Activated naive CD8-positive, alpha-beta T cell treated with anti-CD3 and anti-CD28 coated beads, Interleukin-2, amount 50 U/mL, for 16 hours (primary cell): Measurements from ENCODE around the gene ZFP1.
"Not testable (repeated sequence)": the region's sequence is repeated elsewhere in the genome, so short reads cannot be mapped to it uniquely, and the experiment has no call there.

ENCODE experiments used
- DNase-seq: peaks from one replicate; pipeline ENCODE4 v3.0.0-alpha.2; 2020; ENCODE audit warnings: low read depth, low spot score

The ZFP1 gene

DNA sequence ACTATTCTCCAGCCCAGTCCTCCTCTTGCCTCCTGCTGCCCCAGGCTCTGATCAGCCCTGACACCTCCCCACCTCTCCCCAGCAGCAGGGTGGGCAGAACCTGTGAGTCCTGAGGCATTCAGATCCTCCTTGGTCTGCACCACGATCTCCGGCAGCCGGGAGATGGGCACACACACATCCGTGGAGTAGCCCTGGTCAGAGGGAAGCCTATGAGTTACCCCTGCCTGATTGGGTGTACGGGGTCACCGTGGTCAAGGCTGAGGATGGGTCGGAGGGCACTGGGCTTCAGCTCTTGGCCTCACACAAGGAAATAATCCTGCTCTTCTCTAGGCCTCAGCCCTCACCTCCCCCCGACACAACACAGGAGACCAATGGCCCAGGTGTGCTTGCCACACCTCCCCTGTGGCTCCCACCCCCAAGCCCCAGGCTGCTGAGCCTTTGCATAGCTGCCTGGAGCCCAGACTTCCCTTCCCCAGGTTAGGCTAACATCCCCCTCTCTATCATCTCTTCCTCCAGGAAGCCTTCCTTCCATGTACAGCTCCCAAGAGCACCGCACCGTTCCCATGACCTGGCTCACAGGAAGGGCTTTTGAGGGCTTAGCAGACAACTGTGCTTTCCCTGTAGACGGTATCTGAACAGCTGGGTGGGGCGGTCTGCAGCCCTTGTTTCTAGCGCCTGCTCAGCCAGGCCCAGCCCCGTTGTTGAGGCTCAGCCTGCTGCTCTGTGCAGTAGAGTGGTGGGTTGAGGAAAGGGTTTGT is 35.4 kb upstream of the ZFP1 start:
- DNase-seq, result no peak

DNA sequence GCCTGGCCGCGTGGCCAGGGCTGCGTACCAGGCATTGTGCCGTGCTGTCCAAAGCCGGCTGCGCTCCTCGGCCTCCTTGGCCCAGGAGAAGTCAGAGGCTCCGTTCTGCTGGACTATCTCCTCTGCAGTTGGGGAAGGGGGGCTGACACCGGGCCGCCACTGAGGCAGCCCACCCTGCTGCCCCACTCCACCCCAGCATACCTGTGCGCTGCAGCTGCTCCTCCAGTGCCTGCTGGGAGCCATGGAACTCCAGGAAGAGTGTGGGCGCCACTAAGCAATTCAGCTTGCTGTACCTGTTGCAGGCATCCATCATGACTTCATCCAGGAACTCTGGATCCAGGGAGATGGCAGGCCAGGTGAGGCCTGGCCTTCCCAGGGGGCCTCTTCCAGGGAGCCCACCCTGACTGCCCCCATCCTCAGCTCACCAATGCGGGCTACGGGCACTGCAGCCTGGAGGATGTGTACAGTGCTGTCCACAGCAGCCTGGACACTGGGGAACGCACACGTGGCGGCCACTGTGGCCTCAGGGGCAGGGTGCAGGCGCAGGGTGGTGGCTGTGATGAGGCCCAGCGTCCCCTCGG is 34.7 kb upstream of the ZFP1 start:
- no peak for DNase-seq

DNA sequence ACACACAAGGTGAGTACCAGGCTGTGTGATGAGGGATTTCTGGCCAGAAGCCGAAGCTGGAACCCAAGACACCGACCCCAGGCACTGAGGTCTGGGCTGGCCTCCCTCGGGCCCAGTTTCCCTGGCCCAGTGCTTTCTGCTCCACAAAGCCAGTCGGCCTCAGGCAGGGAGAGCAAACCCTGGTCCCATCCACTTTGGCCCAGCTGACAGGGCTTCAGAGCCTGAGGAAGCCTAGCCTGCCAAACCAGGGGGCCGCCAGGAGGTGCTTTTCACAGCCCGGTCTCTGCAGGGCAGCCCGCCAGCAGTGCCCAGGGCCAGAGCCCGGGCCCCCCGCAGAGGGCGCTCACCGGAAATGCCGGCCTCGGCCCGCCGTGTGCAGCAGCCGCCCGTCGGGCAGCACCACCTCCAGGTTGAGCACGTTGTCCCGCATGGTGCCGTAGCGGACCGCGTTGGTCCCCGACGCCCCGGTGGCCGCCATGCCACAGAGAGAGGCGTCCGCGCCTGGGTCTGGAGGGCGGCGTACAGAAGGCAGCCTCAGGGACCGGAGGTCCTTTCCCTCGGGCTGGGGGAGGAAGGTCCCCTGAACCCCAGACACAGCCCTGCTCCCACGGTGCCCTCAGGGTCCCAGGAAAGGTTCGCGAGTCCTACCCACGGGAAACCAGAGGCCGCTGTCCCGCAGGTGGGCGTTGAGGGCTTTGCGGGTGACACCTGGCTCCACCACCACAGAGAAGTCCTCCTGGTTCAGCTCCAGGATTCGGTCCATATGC is 34.0 kb upstream of the ZFP1 start:
- DNase-seq, result no peak

DNA sequence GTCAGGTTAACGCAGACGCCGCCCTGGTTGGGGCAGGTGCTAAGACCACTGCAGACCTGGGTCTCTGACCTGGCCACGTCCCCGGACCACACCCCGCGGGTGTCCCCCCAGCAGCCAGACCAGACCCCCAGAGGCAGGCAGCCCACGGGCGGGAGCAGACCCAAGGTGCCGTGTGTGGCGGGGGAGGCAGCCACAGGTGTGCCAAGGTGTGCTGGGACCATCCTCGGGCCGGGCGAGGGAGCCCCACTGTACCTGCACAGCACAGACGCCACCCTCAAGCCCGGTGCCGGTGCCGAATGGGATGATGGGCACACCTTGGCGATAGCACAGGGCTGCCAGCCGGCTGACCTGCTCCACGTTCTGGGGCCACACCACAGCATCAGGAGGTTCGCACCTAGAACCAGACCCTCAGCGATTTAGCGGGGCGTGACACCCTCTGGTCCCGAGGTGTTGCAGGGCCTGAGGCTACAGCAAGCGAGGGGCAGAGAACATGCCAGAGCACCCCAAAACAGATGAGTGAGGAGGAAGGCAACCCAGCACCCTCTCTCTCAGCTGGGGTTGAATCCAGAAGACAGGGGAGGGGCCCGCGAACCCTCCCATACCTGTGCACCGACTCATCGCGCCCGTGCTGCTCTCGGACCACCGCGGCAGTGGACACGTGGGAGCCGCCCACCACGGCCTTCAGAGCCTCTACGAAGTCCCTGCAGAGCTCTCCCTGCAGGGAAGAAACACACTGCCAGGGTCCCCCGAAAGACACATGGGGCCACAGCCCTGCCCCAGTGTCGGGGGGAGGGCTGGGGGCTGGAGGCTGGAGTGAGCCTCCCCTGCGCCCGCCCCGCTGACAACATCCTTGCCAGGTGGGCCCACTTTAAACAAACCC is 33.1 kb upstream of the ZFP1 start:
- no peak for DNase-seq

DNA sequence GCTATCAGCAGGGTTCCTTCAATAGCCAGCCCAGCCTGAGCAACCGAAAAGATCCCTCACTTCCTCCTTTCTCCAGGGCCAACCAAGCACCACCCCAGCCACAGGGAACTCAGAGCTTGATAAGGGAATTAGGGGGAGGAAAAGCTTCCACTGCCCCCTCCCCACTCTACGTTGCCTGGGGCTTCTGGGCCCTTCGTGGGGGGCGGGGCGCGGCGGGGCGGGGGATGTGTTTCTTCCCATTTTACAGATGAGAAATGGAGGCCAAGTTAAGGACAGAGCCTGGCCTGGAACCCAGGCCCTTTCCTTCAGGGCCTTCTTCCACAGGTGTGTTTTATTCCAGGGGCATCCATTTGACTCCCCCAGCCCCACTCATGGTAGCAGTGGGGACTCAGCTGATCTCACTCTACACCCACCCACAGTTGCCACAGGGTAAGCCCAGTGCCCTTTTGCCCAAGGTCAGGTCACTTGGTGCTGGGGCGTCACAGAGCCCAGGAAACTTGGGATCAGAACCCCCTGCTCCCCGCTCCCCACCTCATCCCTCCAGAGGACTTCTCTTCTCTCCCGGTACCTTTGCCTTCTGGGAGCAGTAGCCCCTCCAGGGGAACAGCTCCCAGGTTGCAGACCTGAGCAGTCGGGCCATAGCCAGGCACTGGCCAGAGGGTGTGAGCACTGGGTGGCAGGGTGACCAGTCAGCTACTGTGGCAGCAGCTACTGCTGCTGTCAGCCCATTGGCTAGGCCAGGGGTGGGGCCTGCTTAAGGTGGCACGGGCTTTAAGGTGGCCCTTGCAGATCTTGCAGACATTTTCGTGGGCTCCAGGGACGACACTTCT is 32.0 kb upstream of the ZFP1 start, which contains the start of gene LDHD:
Gene LDHD (minus strand): TSS at position 700 of the 830 bp plus-strand sequence. CDS start 60 bp downstream, at position 640.
- no peak for DNase-seq

DNA sequence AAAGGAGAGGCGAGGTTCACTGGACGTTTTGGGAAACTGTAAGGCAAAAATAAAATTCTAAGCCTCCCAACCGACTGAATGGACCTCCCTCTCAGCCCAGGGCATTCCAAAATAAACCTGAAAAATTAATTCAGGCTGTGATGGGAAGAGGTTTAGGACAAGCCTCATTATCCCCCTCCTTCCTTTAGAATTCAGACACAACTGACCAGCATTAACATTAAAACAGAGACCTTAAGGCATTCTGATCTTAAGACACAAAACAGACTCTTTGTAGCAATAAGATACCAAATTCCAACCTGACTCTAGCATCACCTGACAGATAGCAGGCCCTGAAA is 31.4 kb upstream of the ZFP1 start:
- no peak for DNase-seq

DNA sequence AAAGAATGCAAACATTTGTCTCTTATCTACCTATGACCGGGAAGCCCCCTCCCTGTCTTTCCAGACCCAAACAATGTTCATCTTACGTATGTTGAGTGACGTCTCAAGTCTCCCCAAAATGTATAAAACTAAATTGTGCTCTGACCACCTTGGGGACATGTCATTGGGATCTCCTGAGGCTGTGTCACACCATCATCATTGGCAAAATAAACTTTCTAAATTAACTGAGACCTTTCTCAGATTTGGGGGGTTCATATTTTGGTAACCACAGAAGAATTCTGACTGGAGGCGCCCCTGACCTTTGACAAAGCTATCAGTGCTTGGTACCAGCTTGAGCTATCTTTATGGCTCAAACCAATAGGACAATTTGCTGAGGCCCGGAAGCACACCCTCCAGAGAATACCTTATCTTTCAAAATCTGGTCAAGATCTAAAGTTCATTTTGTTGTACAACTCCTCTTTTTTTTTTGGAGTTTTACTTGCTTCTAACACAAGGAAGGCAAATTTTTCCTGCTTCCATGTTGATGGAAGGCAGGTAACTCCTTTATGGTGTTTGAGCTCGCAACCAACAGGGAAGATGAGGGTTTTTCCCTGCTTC is 29.3 kb upstream of the ZFP1 start:
- DNase-seq, result no peak

DNA sequence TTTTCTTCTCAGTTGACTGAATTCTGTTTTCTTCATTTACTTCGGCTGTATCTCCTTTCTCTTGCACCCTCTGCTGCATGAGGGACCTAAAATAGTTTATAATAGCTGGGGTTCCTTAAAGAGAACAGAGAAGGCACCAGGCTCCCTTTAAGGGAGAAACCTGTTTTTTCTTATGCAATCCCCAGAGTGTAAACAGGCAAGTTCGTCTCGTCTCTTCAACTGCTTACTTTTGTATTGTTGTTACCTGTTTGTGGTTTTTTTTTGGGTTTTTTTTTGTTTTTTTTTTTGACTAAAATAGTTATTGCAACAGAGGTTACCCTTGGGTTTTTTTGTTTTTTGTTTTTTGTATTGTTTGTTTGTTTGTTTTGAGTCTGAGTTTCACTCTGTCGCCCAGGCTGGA is 28.1 kb upstream of the ZFP1 start:
- DNase-seq, result no peak

DNA sequence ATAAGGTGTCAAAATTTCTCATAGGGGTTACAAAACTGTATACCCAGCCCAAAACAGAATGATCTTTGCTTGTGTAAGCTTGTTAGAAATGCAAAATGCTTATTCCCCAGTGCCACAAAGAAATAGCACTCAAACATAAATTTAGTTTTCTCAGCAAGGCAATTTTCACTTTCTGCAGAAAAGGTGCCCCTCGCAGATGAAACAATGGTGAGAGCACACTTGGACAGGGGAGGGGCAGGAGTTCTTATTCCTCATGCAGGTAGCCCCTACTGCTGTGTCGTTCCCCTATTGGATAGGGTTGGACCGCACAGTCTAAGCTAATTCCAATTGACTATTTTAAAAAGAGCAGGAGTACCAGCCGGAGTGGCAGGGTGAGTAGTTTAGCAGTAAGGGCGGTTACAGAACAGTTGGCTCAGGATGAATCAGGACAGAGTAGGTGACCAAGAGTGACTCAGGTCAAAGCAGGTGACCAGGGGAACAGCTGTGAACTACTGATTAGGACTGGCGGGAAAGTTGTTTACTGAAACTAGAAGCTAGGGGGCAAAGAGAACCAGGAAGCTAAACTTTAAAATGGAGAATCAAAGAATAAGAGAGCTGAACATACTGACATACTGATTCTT is 26.3 kb upstream of the ZFP1 start:
- DNase-seq, result no peak

DNA sequence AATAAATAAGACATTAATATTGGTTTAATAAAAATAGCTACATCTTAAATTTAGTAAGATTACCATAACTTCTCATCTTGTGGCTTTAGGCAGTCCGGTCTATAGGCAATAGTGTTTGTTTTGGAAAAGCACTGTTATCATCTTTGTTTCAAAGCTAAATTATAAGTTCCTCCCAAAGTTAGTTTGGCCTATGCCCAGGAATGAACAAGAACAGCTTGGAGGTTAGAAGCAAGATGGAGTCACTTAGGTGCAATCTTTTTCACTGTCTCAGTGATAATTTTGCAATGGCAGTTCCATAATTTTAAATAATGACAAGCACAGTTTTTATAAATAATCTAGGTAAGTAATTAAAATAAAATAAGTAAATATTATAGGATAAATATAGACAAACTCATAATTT is 25.7 kb upstream of the ZFP1 start:
- no peak for DNase-seq

DNA sequence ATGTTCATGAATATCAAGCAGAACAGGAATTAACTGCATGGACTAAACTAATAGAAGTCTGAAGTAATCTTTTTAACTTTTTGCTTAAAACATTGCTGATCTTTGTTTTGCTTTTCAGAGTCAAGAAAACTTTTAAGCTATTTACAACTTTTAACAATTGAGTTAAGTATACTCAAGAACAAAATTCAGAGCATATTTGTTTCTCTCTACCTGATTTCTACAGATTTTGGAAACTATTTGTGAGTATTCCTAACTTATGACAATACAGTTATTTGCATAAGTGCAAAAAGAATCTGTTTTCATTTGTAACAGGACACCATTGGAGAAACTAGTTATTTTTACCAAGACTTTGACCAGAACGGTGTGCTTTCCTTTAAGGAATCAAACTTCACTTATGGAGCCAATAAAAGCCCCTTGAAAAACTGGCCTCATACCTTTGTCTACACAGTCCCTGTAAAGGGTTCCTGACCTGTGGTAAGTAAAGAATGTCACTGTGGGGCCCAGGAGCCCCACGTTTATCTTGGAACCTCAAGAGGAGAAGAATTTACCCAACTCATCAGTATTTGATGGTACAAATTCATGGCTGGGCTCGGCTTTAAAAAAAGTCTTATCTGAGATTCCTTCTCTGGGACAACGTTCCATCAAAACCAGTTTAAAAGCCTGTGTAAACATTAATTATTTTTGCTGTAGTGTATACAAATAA is 20.5 kb upstream of the ZFP1 start:
- DNase-seq, result no peak

DNA sequence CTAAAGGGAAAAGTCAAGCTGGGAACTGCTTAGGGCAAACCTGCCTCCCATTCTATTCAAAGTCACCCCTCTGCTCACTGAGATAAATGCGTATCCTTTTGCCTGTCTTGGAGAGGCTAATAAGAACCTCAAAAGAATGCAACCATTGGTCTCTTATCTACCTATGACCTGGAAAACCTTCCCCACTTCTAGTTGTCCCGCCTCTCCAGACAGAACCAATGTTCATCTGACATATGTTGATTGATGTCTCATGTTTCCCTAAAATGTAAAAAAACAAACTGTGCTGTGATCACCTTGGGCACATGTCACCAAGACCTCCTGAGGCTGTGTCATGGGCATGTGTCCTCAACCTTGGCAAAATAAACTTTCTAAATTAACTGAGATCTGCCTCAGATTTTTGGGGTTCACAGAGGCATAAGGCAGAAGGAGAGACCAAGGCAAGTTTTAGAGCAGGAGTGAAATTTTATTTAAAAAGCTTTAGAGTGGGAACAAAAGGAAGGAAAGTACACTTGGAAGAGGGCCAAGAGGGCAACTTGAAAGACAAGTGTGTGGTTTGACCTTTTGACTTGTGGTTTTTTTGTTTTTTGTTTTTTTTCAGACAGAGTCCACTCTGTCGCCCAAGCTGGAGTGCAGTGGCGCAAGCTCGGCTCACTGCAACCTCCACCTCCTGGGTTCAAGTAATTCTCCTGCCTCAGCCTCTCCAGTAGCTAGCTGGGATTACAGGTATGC is 18.7 kb upstream of the ZFP1 start:
- DNase-seq, result not testable (repeated sequence)

DNA sequence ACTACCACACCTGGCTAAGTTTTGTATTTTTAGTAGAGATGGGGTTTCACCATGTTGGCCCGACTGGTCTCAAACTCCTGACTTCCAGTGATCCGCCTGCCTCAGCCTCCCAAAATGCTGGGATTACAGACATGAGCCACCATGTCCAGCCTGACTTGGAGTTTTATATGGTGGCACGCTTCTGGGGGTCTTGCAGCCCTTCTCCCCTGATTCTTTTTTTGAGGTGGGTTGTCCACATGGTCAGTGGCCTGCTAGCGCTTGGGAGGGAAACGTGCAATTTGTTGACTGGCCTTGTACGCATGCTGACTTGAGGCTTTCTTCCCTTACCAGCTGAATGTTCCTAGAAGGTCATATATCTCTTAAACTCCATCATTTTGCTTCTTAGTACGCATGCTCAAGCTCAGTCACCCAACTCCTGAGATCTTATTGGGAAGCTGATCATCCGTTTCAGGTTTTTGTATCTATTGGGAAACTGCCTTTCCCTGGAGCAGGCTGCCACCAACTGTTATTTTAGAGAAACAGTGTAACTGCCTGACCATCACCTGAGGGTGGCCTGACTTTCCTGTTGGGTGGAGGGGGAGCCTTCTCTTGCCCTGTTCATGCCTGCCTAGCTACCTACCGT is 18.1 kb upstream of the ZFP1 start:
- DNase-seq, result no peak

DNA sequence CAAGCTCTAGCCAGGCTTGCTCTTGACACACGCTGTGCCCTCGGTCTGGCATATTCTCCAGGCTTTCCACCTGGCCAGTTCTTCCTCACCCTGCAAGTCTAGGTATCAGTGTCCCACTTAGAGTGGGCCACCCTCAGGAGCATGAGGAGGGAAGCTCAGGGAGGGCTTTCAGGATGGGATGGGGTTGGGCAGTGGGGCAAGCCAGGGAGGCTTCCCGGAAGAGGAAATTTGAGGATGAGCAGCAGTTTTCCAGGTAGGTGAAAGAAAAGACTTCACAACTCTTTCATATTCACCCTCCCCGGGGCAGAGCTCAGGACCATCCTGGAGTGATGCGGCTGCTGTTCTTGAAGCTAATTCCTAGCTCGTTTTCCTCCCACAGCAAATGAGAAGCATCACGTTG is 17.2 kb upstream of the ZFP1 start:
- DNase-seq, result no peak

DNA sequence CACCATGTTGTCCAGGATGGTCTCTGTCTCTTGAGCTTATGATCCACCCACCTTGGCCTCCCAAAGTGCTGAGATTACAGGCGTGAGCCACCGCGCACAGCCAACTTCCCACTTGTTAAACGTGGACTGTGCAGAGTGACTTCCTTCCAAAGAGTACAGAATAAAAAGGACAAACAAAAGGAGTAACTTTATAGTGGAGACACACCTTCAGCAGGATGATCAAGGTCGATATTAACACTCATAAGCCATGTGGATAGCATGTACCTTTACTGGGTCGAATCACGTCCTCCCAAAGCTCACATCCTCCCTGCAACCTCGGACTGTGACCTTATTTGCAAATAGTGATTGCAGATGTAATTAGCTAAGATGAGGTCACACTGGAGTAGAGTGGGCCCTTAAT is 10.1 kb upstream of the ZFP1 start:
- DNase-seq, result no peak

DNA sequence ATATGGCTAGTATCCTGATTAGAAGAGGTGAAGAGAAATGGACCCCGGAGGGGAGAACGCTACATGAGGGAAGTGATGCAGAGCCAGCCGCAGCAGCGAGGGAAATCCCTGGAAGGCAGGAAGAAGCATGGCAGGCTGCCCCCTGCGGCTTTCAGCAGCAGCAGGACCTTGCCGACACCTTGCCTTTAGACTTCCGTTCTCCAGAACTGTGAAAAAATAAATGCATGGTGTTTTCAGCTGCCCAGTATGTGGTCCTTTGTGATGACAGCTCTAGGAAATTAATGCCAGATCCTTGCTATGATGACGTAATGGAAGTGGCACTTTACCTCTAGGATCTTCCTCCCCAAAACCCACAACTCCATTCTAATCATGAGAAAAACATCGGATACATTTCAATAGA is 9.7 kb upstream of the ZFP1 start:
- no peak for DNase-seq

DNA sequence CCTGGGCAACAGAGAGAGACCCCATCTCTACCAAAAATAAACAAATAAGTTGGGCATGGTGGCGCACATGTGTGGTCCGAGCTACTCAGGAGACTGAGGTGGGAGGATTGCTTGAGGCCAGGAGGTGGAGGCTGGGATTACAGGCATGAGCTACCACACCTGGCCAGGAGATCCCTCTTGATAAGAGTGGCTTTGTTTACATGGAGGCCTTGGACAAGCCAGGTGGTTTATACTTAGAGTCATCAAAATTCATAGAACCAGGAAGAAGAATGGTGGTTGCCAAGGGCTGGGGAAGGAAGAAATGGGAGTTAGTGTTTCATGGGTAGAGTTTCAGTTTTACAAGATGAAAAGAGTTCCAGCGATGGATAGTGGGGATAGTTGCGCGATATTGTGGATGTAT is 8.8 kb upstream of the ZFP1 start:
- DNase-seq, result no peak

DNA sequence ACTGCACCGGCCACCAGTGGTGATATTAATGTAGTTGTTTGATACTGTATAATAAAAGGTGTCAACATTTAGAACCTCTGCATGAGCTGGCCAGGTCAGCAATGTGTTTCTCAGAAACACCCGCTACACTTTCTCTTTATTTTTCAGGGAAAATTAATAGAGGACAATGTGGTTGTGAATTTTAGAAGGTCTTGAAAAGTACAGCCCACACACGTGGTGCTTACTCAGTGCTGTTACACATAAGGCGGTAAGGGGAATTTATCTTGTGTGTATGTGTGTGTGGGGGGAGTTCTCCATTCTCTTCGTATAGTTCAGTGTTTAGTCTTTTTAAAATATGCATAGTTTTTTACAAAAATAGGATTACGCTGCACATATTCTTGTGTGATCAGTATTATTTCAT is 4.4 kb upstream of the ZFP1 start:
- DNase-seq, result no peak

DNA sequence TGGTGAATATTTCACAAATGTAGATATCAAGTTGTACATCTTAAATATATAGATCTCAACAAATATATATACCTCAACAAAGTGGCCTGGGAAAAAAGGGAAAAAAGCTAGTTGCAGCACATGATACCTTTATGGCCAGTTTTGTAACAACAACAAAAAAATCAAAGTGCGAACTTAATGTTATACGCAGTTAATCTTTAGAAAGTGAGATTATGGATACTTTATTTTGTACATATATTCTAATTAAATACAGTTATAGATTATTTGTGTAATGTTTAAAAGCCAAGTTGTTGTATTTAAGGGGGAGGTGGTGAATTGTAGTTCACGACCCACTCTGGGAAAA is 385 bp upstream of the ZFP1 start:
- DNase-seq, result no peak
